OCI-LY1 (cell line): ENCODE data around the gene TP53BP2.

Source experiments
- CTCF ChIP-seq: fragments of 200-600 bp; sonication (generic), shearing (Covaris generic); IDR thresholded peaks from 2 replicates; pipeline ENCODE4 v1.5.1; 2017; ENCODE audit warnings: mild to moderate bottlenecking, antibody characterized with exemption, low read length, moderate library complexity, mixed read lengths
- EZH2 ChIP-seq: fragments of 200-600 bp; sonication (generic), shearing (Covaris generic); IDR thresholded peaks from 2 replicates; pipeline ENCODE4 v1.8.0; 2017; ENCODE audit warnings: borderline replicate concordance, mixed run types, mild to moderate bottlenecking, antibody characterized with exemption, low read length, moderate library complexity, mixed read lengths

GRCh38 chr1:223849352-223850254 lies 3.9 kb upstream of the TP53BP2 start:
- TF ChIP-seq CTCF (no peak), EZH2 (no peak)
